Uterus (tissue), 4 donors: ENCODE results near the gene PLEKHA1. TPM values are rescaled to one million over a fixed set of nuclear protein-coding genes. Genes with fewer than 3 reads are reported as not detected.

Source experiments
- DNase-seq, 2 donors: peaks; one replicate each; pipeline ENCODE4 v3.0.0-alpha.2; 2019 to 2020
- H3K27ac ChIP-seq, 2 donors: fragments of 200-600 bp; sonication (generic); 1 replicate in 1 of 2; 2 replicates in 1 of 2; pipeline ENCODE4 v1.5.1; 2016 to 2018
- H3K27me3 ChIP-seq, 2 donors: fragments of 200-600 bp; sonication (generic); one replicate each; pipeline ENCODE4 v1.5.1; 2018 to 2019; ENCODE audit warnings: control low read depth in 1 of 2
- H3K36me3 ChIP-seq, 2 donors: fragments of 200-600 bp; sonication (generic); one replicate each; pipeline ENCODE4 v1.5.1; 2019; ENCODE audit warnings: control low read depth in 1 of 2
- H3K4me1 ChIP-seq, 2 donors: fragments of 200-600 bp; sonication (generic); one replicate each; pipeline ENCODE4 v1.5.1; 2018 to 2019; ENCODE audit warnings: control low read depth in 1 of 2
- H3K4me3 ChIP-seq, 2 donors: fragments of 200-600 bp; sonication (generic); 1 replicate in 1 of 2; 2 replicates in 1 of 2; pipeline ENCODE4 v1.5.1; 2018 to 2019; ENCODE audit warnings: mild to moderate bottlenecking in 1 of 2
- H3K9me3 ChIP-seq, 2 donors: fragments of 200-600 bp; sonication (generic); one replicate each; pipeline ENCODE4 v1.5.1; 2019; ENCODE audit warnings: control low read depth in 1 of 2
- POLR2A ChIP-seq, 2 donors: fragments of 450-650 bp; IDR thresholded peaks; one replicate each; pipeline ENCODE4 v1.6.1; 2016; ENCODE audit warnings: antibody characterized with exemption in 2 of 2, mild to moderate bottlenecking in 1 of 2, moderate library complexity in 1 of 2
- intact Hi-C: fragments of 100-400 bp; cut with DNase I; formaldehyde crosslinking; loops from one replicate; pipeline ENCODE4 v1.15.1; 2023; ENCODE audit warnings: low total_unique reads
- total RNA-seq, 4 donors: library from RNA; depleted of rRNA in 3 of 4; stranded (reverse); fragments of >200 nt in 3 of 4; gene quantifications; one replicate each; pipeline versions ENCODE4 v1.1.0 to v1.2.4, GENCODE V29; 2014 to 2023
- TF ChIP-seq, protein P1 (sequence below), 4 experiments: fragments of 200-600 bp in 2 of 4; fragments of 450-650 bp in 2 of 4; sonication (generic) in 2 of 4; IDR thresholded peaks; one replicate each; pipeline ENCODE4 v1.5.1; 2016 to 2019; ENCODE audit warnings: antibody characterized with exemption in 4 of 4, mild to moderate bottlenecking in 2 of 4, moderate library complexity in 1 of 4
- donor health status: DM: yes; HTN: yes; CAD: no.

The PLEKHA1 gene
- total RNA-seq, 4 donors from 2014 or later, result 9.2 to 54.1 (median 29.0) TPM

DNA sequence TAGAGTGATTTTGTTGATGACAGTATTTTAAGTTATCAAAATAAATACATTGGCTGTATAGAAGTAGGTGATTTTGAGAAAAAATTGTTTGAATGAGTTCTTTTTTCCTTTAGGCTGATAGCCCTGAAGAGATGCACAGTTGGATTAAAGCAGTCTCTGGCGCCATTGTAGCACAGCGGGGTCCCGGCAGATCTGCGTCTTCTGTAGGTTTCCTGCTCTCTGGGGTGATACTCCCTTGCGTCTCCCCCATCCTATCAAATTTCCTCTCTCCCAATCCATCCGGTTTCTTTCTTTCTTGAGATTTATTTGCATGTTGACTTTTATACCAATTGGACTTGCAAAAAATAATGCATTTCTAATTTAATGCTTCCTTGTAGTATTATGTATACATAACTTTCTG is 52.3 kb downstream of the PLEKHA1 start:
- DNase-seq, result no peak
- H3K9me3 ChIP-seq, result no peaks in the 10 kb centered on the region
- no peaks in the 10 kb centered on the region for H3K4me1 ChIP-seq
- no peaks in the 10 kb centered on the region for H3K27me3 ChIP-seq
- H3K36me3 ChIP-seq, result no peaks in the 10 kb centered on the region
- no peak for TF ChIP-seq POLR2A (IDR thresholded peaks at IDR 0.05)
- TF ChIP-seq, protein P1, sequence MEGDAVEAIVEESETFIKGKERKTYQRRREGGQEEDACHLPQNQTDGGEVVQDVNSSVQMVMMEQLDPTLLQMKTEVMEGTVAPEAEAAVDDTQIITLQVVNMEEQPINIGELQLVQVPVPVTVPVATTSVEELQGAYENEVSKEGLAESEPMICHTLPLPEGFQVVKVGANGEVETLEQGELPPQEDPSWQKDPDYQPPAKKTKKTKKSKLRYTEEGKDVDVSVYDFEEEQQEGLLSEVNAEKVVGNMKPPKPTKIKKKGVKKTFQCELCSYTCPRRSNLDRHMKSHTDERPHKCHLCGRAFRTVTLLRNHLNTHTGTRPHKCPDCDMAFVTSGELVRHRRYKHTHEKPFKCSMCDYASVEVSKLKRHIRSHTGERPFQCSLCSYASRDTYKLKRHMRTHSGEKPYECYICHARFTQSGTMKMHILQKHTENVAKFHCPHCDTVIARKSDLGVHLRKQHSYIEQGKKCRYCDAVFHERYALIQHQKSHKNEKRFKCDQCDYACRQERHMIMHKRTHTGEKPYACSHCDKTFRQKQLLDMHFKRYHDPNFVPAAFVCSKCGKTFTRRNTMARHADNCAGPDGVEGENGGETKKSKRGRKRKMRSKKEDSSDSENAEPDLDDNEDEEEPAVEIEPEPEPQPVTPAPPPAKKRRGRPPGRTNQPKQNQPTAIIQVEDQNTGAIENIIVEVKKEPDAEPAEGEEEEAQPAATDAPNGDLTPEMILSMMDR (IDR thresholded peaks at IDR 0.05), result no peak
- H3K4me3 ChIP-seq, result no peak overlapping the region
- intact Hi-C loops, result no loop called here
- H3K27ac ChIP-seq, result no peak overlapping the region

DNA sequence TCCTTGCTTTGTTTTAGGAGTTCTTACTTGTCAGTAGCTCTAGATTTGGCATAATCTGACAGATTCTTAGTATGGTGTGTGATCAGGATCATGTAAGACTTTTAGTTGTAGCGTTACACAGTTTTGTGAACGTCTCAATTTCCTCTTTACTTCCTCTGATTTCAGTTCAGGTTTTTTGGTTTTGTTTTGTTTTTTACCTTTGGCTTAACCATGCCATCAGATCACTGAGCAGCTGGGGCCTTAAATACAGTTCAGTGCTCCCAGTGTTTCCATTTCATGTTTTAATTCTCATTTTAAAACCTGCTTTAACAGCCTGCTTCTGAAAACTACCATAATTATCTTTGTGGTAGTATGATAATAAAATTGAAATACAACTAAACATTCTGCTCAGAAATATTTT is 52.8 kb downstream of the PLEKHA1 start:
- no peak for TF ChIP-seq POLR2A (IDR thresholded peaks at IDR 0.05)
- TF ChIP-seq, protein P1 (IDR thresholded peaks at IDR 0.05), result no peak
- no peak overlapping the region for H3K4me3 ChIP-seq
- no peak for DNase-seq
- intact Hi-C loops, result no loop called here
- no peaks in the 10 kb centered on the region for H3K4me1 ChIP-seq
- no peaks in the 10 kb centered on the region for H3K27me3 ChIP-seq
- H3K9me3 ChIP-seq, result no peaks in the 10 kb centered on the region
- no peak overlapping the region for H3K27ac ChIP-seq
- H3K36me3 ChIP-seq, result no peaks in the 10 kb centered on the region

DNA sequence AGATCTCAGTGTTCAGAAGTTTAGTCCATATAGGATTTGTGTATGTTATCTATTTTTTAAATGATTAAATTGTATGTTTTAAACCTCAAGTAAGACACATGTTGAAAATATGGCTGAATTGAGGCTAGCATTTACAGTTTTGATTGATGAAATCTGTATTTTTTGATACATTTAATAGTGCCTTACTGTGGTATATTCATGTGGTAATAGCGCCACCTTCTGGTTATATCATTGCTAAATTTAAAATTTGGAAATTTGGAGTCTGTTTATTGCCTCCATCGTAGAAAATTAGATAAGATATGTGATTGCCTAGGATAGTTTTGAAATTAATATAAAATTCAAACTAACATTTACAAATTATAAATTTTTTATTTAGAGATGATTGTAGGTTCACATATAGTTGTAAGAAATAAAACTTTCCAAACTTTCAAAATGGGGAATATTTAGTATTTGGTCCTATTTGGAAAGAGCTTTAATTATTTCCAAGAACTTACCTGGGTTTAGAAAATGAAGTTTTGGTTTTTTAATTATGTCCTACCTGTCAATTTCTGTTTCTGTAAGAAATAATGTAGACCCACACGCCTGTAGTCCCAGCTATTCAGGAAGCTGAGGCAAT is 60.8 kb downstream of the PLEKHA1 start:
- intact Hi-C loops, result loop anchor here (2.0 kb wide), 1 partner anchor 137 kb away; no protein-coding TSS in a partner anchor
- Histone ChIP-seq H3K36me3 (no peaks in the 10 kb centered on the region), H3K4me1 (no peaks in the 10 kb centered on the region), H3K27ac (no peak overlapping the region), H3K27me3 (no peaks in the 10 kb centered on the region), H3K4me3 (no peak overlapping the region), H3K9me3 (no peaks in the 10 kb centered on the region)
- DNase-seq, result no peak
- no peak for TF ChIP-seq POLR2A (IDR thresholded peaks at IDR 0.05)
- TF ChIP-seq, protein P1 (IDR thresholded peaks at IDR 0.05), result peak; percentile 64 to 76 (median 68)

DNA sequence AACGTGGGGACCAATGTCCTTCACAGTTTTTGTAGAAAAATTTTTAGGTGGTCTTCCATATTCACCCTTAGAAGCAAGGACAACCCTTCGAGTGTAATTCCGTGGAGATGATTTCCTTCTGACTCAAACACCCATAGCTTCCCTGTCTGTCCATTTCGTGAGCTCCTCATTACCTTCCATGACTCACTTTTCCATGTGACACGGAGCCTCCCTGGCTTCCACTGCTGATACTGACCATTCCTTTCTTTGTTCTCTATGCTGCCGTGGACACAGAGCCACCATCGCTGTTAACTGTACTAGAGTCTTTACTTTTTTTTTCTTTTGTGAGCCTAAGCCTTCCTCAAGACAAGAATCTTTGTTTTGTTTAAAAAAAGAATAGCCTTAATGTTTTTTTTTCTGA is 67.5 kb downstream of the PLEKHA1 start:
- DNase-seq, result peak in 1 of 2 donors; percentile 57
- Histone ChIP-seq H3K9me3 (no peaks in the 10 kb centered on the region), H3K27me3 (no peaks in the 10 kb centered on the region), H3K4me3 (no peak overlapping the region), H3K27ac (peak overlapping the region; percentile 24 to 32), H3K4me1 (no peaks in the 10 kb centered on the region), H3K36me3 (no peaks in the 10 kb centered on the region)
- TF ChIP-seq, protein P1 (IDR thresholded peaks at IDR 0.05), result no peak
- intact Hi-C loops, result loop anchor here (10.0 kb wide), 1 partner anchor 123 kb away; the partner anchor contains the start of gene DMBT1

DNA sequence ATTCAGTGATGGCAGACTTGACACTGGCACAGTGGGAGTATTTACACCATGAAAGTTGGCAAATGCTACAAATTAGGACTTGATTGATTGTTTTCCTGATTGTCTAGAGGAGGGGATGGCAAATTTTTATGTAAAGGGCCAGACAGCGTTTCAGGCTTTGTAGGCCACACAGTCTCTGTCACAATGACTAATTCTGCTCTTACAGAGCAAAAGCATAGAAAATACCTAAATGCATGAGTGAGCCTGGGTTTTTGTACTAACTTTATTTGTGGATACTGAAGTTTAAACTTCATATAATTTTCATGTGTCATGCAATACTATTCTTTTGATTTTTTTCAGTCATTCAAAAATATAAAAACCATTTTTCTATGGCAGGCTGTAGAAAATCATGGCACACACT is 71.0 kb downstream of the PLEKHA1 start:
- Histone ChIP-seq H3K9me3 (no peaks in the 10 kb centered on the region), H3K27ac (no peak overlapping the region), H3K36me3 (no peaks in the 10 kb centered on the region), H3K27me3 (no peaks in the 10 kb centered on the region), H3K4me1 (no peaks in the 10 kb centered on the region), H3K4me3 (no peak overlapping the region)
- DNase-seq, result no peak
- TF ChIP-seq, protein P1 (IDR thresholded peaks at IDR 0.05), result no peak
- no peak for TF ChIP-seq POLR2A (IDR thresholded peaks at IDR 0.05)
- intact Hi-C loops, result loop anchor here (10.0 kb wide), 1 partner anchor 119 kb away; the partner anchor contains the start of gene DMBT1
